Esophagus squamous epithelium (tissue), 4 donors: ENCODE measurements around the gene GPR137B.

Experiments
- POLR2A ChIP-seq, 4 donors: fragments of 450-650 bp; IDR thresholded peaks; one replicate each; pipeline ENCODE4 v1.6.1; 2017; ENCODE audit warnings: antibody characterized with exemption in 4 of 4, mild to moderate bottlenecking in 4 of 4, moderate library complexity in 3 of 4
- TF ChIP-seq, protein P1 (sequence below), 6 experiments: fragments of 450-650 bp in 4 of 6; fragments of 200-600 bp in 2 of 6; sonication (generic) in 2 of 6; IDR thresholded peaks; one replicate each; pipeline ENCODE4 v1.5.1; 2016 to 2019; ENCODE audit warnings: antibody characterized with exemption in 6 of 6, mild to moderate bottlenecking in 4 of 6, moderate library complexity in 4 of 6

DNA sequence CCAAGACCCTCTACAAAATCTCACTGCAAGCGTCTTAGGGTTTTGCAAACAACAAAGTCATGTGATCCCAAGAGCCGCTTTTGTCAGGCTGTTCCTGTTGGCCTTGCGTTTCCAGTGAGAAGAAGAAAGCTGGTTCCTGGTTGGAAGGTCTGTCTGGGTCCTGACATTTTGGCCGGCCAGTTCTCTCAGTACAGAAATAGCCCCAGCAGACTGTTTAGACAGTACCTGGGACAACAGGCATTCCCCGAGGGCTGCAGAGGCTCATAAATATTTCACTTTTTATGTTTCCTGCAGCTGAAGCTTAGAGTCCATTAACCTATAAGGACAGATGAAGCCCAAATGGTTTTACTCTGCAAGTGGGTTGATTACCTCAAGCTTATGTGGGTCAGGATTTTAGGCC lies 8.6 kb downstream of the GPR137B start:
- TF ChIP-seq, protein P1, sequence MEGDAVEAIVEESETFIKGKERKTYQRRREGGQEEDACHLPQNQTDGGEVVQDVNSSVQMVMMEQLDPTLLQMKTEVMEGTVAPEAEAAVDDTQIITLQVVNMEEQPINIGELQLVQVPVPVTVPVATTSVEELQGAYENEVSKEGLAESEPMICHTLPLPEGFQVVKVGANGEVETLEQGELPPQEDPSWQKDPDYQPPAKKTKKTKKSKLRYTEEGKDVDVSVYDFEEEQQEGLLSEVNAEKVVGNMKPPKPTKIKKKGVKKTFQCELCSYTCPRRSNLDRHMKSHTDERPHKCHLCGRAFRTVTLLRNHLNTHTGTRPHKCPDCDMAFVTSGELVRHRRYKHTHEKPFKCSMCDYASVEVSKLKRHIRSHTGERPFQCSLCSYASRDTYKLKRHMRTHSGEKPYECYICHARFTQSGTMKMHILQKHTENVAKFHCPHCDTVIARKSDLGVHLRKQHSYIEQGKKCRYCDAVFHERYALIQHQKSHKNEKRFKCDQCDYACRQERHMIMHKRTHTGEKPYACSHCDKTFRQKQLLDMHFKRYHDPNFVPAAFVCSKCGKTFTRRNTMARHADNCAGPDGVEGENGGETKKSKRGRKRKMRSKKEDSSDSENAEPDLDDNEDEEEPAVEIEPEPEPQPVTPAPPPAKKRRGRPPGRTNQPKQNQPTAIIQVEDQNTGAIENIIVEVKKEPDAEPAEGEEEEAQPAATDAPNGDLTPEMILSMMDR (IDR thresholded peaks at IDR 0.05): no peak
- TF ChIP-seq POLR2A (IDR thresholded peaks at IDR 0.05): no peak
